Lung (tissue), 12 donors: ENCODE results near the gene EML2. TPM values are rescaled to one million over a fixed set of nuclear protein-coding genes. Genes with fewer than 3 reads are reported as not detected.
A peak's percentile ranks its signal among the peaks of the same experiment; 100 is the strongest.

Experiments
- ATAC-seq: fragments of 200-7000 bp; cut with Tn5 transposase; one replicate; pipeline ENCODE4 v1.9.1; 2020; ENCODE audit warnings: moderate number of reproducible peaks; ENCODE audit not compliant: insufficient read depth, low FRiP score
- DNase-seq, 3 donors: peaks; one replicate each; pipeline ENCODE4 v3.0.0-alpha.2; 2013 to 2017
- H3K27ac ChIP-seq, 2 donors: one replicate each; pipeline ENCODE4 v1.5.1; 2013; ENCODE audit warnings: mild to moderate bottlenecking in 2 of 2, moderate library complexity in 2 of 2, control low read depth in 1 of 2, inconsistent platforms in 1 of 2, low read depth in 1 of 2, low read length in 1 of 2
- H3K27me3 ChIP-seq, 3 donors: one replicate each; pipeline ENCODE4 v1.5.1; 2013; ENCODE audit warnings: low read length in 2 of 3; ENCODE audit not compliant: control insufficient read depth in 3 of 3, insufficient read depth in 3 of 3
- H3K36me3 ChIP-seq, 4 donors: one replicate each; pipeline ENCODE4 v1.5.1; 2013; ENCODE audit warnings: low read length in 4 of 4, mild to moderate bottlenecking in 1 of 4, moderate library complexity in 1 of 4; ENCODE audit not compliant: control insufficient read depth in 4 of 4, insufficient read depth in 4 of 4
- H3K4me1 ChIP-seq, 5 donors: one replicate each; pipeline ENCODE4 v1.5.1; 2013; ENCODE audit warnings: low read length in 5 of 5, mild to moderate bottlenecking in 2 of 5, moderate library complexity in 1 of 5; ENCODE audit not compliant: control insufficient read depth in 5 of 5, insufficient read depth in 5 of 5
- H3K4me3 ChIP-seq: one replicate; pipeline ENCODE4 v1.5.1; 2013; ENCODE audit warnings: mild to moderate bottlenecking, control low read depth, moderate library complexity
- H3K9ac ChIP-seq, 2 donors: one replicate each; pipeline ENCODE4 v1.5.1; 2013; ENCODE audit warnings: low read length in 2 of 2, control low read depth in 1 of 2; ENCODE audit not compliant: insufficient read depth in 1 of 2
- H3K9me3 ChIP-seq, 4 donors: one replicate each; pipeline ENCODE4 v1.5.1; 2013; ENCODE audit warnings: low read length in 3 of 4, mild to moderate bottlenecking in 1 of 4, moderate library complexity in 1 of 4; ENCODE audit not compliant: control insufficient read depth in 4 of 4, insufficient read depth in 3 of 4
- WGBS, 2 donors: extraction: QIAGEN DNeasy Blood & Tissue Kit; methylation state at CpG; one replicate each; pipeline ENCODE4 v1.1.7; 2013; 5-methylcytosine and 5-hydroxymethylcytosine counted together
- polyA plus RNA-seq, 2 donors: library from polyadenylated mRNA; stranded (reverse); fragments of 200-250 nt; gene quantifications; one replicate each; pipeline ENCODE4 v1.2.1, GENCODE V29; 2013
- total RNA-seq, 2 donors: library from RNA; depleted of rRNA in 1 of 2; stranded (reverse); fragments of >200 nt in 1 of 2; gene quantifications; one replicate each; pipeline ENCODE4 v1.2.1, GENCODE V29; 2014 to 2021
- TF ChIP-seq, protein P1 (sequence below): IDR thresholded peaks from 2 replicates; pipeline ENCODE4 v1.5.1; 2012; ENCODE audit warnings: mild to moderate bottlenecking; ENCODE audit errors: control extremely low read depth, extremely low read depth
- donor health status: control.
- donor health status: control.
- donor health status: Bipolar disorder and iron deficiency.
- donor health status: healthy.
- donor health status: DM: yes; HTN: yes; CAD: no.

The EML2 gene
- total and polyA plus RNA-seq, 4 donors: 31.9 to 74.5 (median 40.1) TPM

DNA sequence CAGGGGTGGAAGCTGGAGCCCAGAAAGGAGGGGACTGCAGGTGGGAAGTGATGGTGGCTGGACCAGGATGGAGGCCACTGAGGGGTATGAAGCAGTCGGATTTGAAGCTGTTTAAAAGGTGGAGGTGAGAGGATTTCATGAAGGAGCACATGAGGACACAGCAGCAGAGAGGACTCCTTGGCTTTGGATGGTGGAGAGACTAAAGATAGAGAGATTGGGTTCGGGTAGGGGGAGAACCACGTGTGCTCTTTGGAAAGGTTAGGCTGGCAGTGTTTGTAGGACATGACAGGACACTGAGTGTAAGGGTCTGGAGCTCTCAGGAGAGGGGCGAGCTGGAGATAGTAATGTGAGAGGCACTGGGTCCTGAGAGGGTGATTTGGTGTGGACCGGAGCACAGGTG, 43.7 kb upstream of the EML2 start:
- Histone ChIP-seq H3K4me3 (no peak overlapping the region), H3K9me3 (peaks cover 0 to 2% (median 0%) of the 10 kb centered on the region in 4 donors), H3K27ac (no peak overlapping the region), H3K4me1 (peaks cover 0 to 9% (median 0%) of the 10 kb centered on the region in 5 donors), H3K9ac (no peak overlapping the region), H3K36me3 (peaks cover 9 to 26% (median 16%) of the 10 kb centered on the region in 4 donors), H3K27me3 (peaks cover 0 to 3% (median 2%) of the 10 kb centered on the region in 3 donors)
- DNase-seq: no peak
- ATAC-seq: no peak
- 74 to 90% methylated on average over 5 of the region's 5 CpGs for WGBS, 2 donors
- TF ChIP-seq, protein P1, sequence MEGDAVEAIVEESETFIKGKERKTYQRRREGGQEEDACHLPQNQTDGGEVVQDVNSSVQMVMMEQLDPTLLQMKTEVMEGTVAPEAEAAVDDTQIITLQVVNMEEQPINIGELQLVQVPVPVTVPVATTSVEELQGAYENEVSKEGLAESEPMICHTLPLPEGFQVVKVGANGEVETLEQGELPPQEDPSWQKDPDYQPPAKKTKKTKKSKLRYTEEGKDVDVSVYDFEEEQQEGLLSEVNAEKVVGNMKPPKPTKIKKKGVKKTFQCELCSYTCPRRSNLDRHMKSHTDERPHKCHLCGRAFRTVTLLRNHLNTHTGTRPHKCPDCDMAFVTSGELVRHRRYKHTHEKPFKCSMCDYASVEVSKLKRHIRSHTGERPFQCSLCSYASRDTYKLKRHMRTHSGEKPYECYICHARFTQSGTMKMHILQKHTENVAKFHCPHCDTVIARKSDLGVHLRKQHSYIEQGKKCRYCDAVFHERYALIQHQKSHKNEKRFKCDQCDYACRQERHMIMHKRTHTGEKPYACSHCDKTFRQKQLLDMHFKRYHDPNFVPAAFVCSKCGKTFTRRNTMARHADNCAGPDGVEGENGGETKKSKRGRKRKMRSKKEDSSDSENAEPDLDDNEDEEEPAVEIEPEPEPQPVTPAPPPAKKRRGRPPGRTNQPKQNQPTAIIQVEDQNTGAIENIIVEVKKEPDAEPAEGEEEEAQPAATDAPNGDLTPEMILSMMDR: no peak

DNA sequence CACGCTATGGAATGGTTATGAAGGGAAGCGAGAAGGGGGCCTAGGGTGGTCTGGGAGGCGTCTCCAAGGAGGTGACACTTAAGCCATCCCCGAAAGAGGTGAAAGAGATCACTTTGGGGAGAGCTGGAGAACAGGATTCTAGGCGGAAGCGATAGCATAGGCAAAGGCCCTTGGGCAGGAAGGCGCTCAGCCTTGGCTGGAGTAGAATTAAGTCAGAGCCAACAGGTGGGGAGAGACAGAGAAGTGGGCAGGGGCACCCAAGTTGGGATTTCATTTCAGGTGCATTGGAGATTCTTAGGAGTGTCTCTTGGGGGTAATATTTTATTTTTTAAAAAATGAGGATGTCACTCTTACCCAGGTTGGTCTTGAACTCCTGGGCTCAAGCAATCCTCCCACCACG, 42.9 kb upstream of the EML2 start:
- H3K27ac ChIP-seq: peak overlapping the region in 1 of 2 donors; percentile 70
- no peak for DNase-seq
- WGBS, 2 donors: 70 to 81% methylated on average over 8 of the region's 8 CpGs
- TF ChIP-seq, protein P1: no peak
- H3K36me3 ChIP-seq: peaks cover 2 to 18% (median 9%) of the 10 kb centered on the region in 4 donors
- peaks cover 0 to 2% (median 0%) of the 10 kb centered on the region in 4 donors for H3K9me3 ChIP-seq
- peaks cover 0 to 9% (median 0%) of the 10 kb centered on the region in 5 donors for H3K4me1 ChIP-seq
- ATAC-seq: no peak
- H3K9ac ChIP-seq: no peak overlapping the region
- H3K4me3 ChIP-seq: no peak overlapping the region
- H3K27me3 ChIP-seq: peaks cover 0 to 9% (median 9%) of the 10 kb centered on the region in 3 donors

DNA sequence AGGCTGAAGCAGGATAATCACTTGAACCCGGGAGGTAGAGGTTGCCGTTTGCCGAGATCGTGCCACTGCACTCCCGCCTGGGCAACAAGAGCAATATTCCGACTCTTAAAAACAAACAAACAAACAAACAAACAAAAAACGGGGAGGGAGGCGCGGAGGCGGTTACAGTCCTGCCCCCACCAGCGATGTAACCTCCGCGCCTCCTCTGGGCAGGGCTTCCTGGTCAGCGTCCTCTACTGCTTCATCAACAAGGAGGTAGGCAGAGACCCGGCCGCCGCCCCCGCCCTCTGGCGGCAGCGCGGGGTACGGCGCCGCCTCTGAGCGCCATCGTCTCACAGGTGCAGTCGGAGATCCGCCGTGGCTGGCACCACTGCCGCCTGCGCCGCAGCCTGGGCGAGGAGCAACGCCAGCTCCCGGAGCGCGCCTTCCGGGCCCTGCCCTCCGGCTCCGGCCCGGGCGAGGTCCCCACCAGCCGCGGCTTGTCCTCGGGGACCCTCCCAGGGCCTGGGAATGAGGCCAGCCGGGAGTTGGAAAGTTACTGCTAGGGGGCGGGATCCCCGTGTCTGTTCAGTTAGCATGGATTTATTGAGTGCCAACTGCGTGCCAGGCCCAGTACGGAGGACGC, 42.3 kb upstream of the EML2 start:
- 2% methylated on average over 49 to 51 of the region's 51 CpGs for WGBS, 2 donors
- peaks cover 0 to 9% (median 0%) of the 10 kb centered on the region in 5 donors for H3K4me1 ChIP-seq
- no peak overlapping the region for H3K4me3 ChIP-seq
- H3K27ac ChIP-seq: peak overlapping the region; percentile 64 to 70
- peaks cover 0 to 2% (median 0%) of the 10 kb centered on the region in 4 donors for H3K9me3 ChIP-seq
- DNase-seq: peak; percentile 67 to 82 (median 72)
- peak; percentile 83 for ATAC-seq
- TF ChIP-seq, protein P1: peak; percentile 91
- peaks cover 0 to 15% (median 5%) of the 10 kb centered on the region in 4 donors for H3K36me3 ChIP-seq
- H3K27me3 ChIP-seq: peaks cover 0 to 14% (median 13%) of the 10 kb centered on the region in 3 donors
- no peak overlapping the region for H3K9ac ChIP-seq
